NCI-H446 treated with DMSO at 0.1 percent for 48 hours (cell line): ENCODE data around the gene ASTN2.

Source experiments
- DNase-seq: peaks from one replicate; lab custom pipeline; 2025; lab: John Stamatoyannopoulos, UW

ASTN2 gene

GRCh38 chr9:117303643-117304230 lies 111.1 kb downstream of the ASTN2 start:
- DNase-seq: no peak

DNA sequence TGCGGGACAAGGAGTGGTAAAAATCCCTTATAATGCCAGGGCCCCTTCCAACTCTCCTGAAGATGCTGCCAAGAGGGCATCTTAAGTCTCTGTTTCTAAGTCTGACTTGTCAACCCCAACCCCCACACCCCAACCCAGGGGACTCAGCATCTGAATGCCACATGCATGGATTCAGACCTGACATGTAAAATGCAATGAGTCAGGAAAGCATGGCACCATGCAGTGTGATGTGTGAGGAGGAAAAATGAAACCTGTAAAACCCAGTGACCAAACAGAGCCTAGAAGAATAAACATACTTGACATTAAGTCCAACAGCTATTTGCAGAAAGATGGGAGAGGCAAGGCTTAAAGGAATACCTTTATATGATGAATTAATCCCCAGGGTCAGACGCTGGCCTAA lies 112.4 kb downstream of the ASTN2 start:
- DNase-seq: no peak

DNA sequence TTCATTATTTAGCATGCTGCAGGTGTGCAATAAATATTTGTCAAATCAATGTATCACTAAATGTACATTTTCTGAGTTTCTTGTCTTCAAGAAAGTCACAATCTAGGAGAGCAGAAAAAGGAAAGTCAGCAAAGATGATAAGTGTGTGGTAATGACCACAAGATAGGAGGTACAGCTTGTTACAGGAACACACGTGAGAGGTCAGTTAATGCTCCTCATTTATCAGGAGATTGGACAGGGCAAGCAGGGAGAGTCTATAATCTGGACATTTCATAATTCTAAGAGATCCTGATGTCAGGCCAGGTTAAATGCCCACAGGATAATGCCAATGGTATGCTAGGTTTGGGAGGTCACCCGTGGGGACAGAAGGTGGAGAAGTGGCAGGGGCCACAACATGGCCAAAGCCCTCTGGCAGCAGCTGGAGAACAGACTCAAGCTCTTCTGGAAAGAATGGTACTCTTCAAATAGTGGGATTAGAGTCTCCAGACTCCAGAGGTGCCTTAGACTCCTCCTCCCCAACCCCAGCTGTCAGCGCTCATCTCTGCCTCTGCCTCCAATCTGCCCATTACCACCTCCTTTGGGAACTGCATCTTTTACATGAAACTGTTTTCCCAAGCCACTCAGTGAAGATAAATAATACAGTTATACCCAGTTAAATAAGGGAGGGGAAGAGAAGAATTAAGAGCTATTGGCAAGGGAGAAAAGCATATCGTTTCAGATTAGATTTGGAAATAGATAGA lies 114.3 kb downstream of the ASTN2 start:
- no peak for DNase-seq

DNA sequence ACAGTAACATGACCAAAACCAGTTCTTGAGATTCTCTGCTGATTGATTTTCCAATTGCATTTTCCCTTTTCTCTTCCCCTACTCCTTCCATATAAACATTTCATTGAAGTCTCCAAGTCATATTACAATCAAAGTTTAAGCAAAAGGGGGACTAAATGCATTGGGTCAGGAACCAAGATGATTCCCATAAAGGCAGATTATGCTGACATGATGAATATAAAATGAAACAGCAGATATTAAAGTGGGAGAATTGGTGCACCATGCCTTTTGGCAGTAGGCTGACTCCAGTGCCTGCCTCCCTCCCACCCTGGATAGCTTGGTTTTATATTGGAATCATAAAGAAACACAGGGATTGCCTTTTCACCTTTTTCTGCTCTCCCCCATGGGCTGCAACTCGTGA lies 118.4 kb downstream of the ASTN2 start:
- DNase-seq: no peak

DNA sequence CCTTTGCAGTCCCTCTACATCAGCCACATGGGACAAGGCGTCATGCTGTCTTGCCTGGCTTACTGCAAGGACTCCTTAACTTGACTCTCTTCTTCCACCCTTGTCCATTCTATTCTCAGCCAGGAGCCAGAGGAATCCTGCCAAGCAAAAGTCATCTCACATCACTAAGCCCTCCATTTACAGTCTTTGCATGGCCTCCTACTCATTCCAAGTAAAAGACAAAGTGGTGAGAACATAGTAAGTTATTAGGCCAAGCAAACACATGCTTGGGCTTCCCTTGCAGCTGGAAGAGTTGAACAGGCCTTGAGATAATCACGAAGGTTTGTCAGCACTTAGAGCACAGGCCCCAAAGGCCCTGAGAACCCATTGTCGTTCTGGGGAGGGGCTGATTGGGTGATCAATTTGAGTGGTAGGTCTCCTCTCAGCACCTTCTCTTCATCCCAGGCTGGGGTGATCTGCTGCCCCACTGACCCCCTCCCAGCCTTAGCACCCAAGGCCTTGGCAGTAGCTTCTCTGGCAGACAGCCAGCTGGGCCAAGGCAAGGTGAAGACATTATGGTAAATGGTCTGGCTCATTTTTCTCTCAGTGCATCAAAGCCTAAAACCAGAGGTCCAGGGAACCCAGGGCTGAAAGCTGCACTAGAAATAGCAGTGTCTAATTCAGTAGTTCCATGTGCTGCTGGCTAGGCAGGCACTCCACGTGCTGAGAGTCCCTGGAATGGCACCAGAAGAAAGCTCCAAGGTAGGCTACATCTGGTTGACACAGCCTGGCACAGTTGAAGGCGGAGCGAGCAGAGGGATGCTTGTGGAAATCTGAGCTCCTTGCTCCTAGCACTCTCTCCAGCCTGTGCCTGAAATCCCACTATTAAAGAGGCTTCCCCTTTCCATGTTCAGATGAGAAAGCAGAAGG lies 121.4 kb downstream of the ASTN2 start:
- peak; percentile 40 for DNase-seq

GRCh38 chr9:117290856-117291622 lies 123.8 kb downstream of the ASTN2 start:
- peak; percentile 88 for DNase-seq

GRCh38 chr9:117290306-117290840 lies 124.5 kb downstream of the ASTN2 start:
- no peak for DNase-seq

GRCh38 chr9:117286245-117286644 lies 128.6 kb downstream of the ASTN2 start:
- DNase-seq: no peak

GRCh38 chr9:117284414-117284813 lies 130.4 kb downstream of the ASTN2 start:
- no peak for DNase-seq

DNA sequence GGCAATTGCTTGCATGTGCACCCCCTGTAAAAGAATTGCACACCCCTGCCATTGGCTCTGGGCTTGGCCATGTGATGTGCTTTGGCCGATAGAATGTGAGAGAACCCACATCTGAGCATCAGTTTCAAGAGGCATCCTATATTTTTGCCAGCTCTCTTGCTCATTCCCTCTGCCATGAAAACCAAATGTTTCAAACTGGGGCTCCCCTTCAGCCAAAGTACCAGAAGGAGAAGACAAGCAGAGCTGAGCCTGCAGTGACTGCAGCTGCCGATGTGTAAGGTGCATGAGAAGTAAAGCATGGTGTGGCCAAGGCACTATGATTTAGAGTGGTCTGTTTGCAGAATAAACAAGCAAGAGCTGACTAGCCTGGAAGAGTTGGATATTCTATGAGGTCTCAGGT lies 132.3 kb downstream of the ASTN2 start:
- DNase-seq: no peak

GRCh38 chr9:117278471-117279035 lies 136.3 kb downstream of the ASTN2 start:
- peak; percentile 20 for DNase-seq

GRCh38 chr9:117278020-117278419 lies 136.8 kb downstream of the ASTN2 start:
- DNase-seq: peak; percentile 70

GRCh38 chr9:117276444-117276843 lies 138.4 kb downstream of the ASTN2 start:
- DNase-seq: no peak

GRCh38 chr9:117273612-117274011 lies 141.2 kb downstream of the ASTN2 start:
- DNase-seq: no peak

DNA sequence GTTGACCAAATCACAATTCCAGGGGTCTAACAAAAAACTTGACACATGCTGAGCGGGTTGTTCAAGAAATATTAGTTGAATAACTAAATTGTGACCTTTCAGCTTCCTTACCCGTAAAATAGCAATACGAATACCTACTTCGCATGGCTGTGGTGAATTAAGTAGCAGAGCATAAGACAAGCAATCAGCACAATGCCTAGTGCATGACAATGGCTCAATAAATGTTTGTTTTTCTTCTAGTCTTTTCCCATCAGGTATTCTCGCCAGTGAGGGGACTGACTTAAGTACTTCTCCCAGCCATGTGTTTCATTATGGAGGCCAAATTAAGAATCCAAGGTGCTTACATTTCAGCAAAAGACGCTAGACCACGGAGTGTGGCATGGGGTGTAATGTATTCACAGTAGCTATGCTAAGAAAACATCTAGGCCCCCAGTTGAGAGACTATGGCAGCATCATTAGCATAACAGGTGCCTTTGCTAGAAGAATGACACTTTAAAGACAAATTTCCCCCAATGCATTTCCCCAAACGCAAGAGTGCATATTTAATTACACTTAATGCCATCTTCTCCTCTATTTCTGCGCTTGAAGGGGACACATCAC lies 145.9 kb downstream of the ASTN2 start:
- no peak for DNase-seq

DNA sequence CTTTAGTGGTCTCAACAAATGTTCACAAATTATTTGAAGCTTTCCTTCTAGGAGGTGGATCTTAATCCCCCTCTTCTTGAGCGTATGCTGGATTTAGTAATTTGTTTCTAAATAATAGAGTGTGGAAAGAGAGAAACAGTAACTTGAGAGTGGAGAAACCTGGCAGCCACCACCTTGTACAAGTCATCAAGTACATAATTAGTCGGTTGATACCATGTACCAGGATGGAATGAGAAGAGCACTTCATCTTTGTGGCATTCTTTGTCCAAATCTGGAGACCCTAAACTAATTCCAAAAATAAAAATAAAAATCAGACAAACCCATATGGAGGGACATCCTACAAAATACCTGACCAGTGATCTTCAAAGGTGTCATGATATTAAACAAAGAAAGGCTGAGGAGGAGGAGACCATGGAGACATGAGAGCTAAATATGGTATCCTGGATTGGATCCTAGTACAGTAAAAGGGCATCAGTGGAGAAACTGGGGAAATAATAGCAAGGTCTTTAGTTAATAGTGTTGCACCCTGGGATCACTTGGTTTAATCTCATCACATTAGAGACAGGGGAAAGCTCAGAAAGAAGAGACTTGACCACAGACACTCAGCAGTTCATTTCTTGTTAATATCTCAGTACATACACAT lies 147.9 kb downstream of the ASTN2 start:
- DNase-seq: no peak

DNA sequence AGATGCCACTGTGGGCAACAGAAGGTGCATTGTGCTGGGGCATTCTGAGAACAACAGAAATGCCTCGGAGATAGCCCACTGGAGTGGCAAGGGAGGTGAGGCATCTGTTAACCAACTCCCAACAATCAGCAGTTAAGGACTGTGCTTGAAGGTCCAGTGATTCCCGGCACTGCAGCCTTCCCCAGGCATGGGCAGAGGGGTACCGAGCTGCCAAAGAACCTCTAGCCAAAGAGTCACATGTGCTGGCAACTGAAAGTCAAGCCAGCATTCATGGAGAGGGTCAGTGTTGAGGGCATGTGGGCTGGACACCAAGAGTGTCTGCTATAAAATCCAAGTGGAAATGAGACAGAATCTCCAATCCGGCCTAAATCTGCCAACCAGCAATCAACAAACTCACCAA lies 149.6 kb downstream of the ASTN2 start:
- DNase-seq: no peak

DNA sequence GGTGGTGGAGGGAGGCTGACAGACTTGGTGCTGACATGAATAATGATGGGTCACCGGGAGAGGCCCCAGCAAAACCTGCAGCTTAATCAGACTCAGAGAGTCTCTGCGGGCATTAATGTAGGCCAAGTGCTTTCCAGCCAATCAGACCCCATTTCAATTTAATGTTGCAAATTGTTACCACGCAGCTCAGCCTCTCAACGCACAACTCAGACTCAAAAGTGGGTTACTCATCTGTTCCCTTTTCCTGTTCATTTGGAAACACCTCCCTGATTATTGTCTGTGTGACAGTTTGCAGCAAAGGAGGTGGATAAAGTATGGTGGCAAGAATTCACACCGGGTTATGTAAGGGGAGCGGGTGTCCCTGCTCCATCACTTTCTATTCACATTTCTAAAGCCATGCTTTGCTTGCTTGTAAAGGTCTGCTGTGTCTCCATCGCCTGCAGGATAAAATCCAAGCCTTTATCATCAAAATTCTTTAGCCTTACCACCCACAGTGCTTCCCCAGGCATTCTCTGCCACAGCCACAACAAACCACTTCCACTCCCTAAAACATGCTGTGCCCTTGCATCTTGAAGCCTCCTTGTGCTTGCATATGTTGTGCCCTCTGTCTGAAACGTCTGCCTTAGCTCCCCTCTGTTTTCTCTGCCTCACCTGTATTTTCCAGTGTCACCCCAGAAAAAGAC lies 156.5 kb downstream of the ASTN2 start:
- no peak for DNase-seq

DNA sequence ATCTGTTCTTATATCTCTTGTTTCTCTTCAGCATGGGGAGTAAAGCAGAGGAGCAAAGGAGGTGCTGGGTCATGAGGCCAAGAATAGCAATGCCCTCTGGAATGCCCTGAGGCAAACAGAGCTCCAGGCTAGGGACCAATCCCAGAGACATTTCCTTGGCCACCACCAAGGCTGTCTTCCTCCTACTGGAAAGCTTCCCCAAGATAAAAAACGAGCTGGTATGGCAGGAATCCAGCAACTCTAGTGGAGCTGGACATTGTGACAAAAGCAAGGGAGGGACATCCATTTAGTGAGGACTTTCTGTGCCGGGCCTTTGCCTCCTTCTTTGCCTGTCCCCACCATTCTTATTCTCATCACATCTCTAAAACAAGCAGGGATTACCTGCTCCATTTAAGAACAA lies 161.6 kb downstream of the ASTN2 start:
- no peak for DNase-seq

- no peak for DNase-seq
Observed at GRCh38 chr9:117250610-117251215, 164.1 kb downstream of the ASTN2 start.
